Renal cortex interstitium (tissue), 11 donors: Measurements from ENCODE around the gene FBLN2. TPM values are rescaled to one million over a fixed set of nuclear protein-coding genes. Genes with fewer than 3 reads are reported as not detected.

Experiments used
- DNase-seq, 11 donors: peaks; one replicate each; pipeline ENCODE4 v3.0.0-alpha.2; 2013; ENCODE audit warnings: low read depth in 9 of 11, low spot score in 4 of 11; ENCODE audit errors: extremely low read depth in 1 of 11
- polyA plus RNA-seq, 3 donors: library from polyadenylated mRNA; unstranded; fragments of 120-200 nt; gene quantifications; one replicate each; pipeline ENCODE4 v1.2.1, GENCODE V29; 2013; ENCODE audit not compliant: insufficient read length in 3 of 3

FBLN2 gene
- polyA plus RNA-seq, 3 donors: 20.0 to 33.8 (median 23.2) TPM

DNA sequence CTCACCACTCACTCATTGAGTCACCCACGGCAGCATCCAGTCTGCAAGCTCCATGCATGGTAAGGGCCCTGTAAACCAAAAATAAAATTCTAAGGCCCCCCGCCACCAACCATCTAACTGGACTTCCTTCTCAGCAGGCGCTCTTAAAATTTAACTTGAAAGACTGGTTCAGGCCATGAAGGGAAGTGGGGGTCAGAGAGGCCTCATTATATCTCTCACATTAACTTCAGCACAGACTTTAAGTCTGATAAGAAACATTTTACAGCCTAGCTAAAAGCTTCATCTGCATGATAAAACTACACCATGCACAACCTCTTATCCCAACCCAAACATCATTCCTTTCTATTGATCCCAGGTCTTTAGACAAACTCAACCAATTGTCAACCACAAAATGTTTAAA lies 38.5 kb downstream of the FBLN2 start:
- no peak for DNase-seq

- DNase-seq: no peak
These were observed 39.3 kb downstream of the FBLN2 start for GRCh38 chr3:13588221-13588701.

- DNase-seq: no peak
These were observed 40.1 kb downstream of the FBLN2 start for GRCh38 chr3:13588993-13589392.

GRCh38 chr3:13590841-13591520 lies 42.1 kb downstream of the FBLN2 start:
- DNase-seq: no peak

- no peak for DNase-seq
These were observed 44.7 kb downstream of the FBLN2 start for GRCh38 chr3:13593615-13594014.

GRCh38 chr3:13594146-13594545 lies 45.2 kb downstream of the FBLN2 start:
- DNase-seq: no peak

- no peak for DNase-seq
These were observed 46.1 kb downstream of the FBLN2 start for GRCh38 chr3:13594991-13595421.

DNA sequence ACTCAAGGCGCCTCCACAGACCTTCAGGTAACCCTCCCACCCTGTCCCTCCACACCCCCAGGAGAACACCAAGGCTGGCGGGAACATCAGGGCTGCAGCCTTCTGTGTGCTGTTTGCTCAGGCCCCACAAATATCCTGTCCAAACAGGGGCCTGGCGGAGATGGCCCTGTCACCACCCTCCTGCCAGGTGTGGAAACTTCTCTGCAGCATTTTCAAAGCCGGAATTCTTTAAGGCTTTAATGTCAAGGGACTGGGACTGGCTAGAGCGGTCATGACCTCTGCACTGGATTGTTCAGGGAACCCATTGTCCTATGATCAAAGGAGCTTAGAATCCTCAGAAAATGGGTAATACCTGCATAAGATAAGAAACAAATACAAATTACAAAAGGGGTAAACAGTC lies 46.6 kb downstream of the FBLN2 start:
- DNase-seq: no peak

- no peak for DNase-seq
These were observed 47.7 kb downstream of the FBLN2 start for GRCh38 chr3:13596426-13597205.

GRCh38 chr3:13597661-13598060 lies 48.7 kb downstream of the FBLN2 start:
- DNase-seq: no peak

DNA sequence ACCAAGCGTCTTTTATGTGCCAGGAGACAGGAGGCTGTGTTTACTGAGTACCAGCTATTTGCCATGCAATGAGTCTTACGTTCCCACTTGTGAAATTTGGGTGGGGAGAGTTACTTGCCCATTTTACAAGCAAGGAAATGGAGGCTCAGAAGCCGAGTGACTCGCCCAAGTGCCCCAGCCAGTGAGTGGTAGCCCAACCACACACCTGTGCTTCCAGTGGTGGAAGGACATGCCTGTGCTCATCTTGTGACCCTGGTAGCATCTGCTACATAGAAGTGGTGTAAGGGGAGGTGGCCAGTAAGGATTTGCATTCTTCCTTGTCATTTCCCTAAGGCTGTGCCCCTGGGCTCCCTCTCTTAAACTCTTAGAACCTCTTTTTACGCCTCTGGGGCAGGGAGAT lies 49.3 kb downstream of the FBLN2 start:
- no peak for DNase-seq

- no peak for DNase-seq
These were observed 50.3 kb downstream of the FBLN2 start for GRCh38 chr3:13598926-13599886.

DNA sequence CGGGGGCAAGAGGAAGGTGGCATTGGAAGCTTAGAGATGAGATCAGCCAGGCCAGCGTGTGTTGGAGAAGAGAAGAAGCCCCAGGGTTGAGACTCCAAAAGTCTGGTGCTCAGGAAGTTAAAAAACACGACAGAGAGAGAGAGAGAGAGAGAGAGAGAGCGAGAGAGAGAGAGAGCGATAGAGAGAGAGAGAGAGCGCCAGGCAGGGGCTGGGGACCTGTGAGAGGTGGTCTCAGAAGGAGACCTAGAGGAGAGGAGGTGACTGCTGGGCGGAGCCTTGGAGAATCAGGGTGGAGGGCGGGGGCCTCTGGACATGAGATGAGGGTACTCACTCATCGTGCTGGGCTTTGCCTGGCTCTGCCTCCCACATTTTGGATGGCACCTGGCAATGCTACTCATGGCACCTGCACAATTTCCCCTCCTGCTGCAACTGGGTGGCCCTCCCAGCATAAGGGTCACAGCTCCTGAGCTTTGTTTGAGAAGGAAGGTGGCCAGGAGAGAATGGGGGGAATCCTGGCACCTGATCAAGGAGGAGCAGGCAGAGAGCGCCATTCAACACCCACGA lies 51.0 kb downstream of the FBLN2 start:
- DNase-seq: no peak

DNA sequence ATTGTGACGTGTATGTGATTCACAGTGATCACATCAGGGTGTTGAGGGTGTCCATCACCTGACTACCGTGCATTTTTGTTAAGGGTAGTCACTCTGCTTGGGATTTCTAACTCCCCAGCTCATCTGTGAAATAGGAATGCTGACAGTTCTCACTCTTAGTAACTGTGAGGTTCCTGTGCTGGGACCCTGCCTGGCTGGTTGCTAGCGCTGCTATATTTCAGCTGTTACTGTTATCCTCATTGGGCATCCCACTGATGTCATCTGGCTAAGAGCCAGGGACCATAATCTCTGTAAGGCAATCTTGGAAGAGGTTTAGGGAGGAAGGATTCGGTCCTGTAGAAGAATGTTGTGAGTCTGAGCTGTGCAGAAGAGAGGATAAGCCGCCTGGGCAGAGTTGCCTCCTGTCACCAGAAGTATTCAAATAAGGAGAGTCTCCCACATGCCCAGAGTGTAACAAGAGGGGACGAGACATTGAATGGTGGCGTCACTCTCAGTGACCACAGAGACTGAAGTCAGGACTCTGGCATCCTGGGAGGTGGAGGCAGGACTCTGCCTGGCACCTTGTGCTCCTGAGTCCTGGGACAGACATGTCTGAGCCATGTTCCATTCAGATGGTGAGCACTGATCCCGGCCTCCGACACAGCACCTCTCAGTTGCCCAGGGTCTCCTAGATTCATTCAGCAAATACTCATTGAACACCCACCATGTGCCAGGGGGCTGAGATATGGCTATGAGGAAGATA lies 52.2 kb downstream of the FBLN2 start:
- peak in 6 of 11 donors; percentile 9 to 28 (median 12) for DNase-seq

GRCh38 chr3:13601692-13602080 lies 52.8 kb downstream of the FBLN2 start:
- DNase-seq: no peak

DNA sequence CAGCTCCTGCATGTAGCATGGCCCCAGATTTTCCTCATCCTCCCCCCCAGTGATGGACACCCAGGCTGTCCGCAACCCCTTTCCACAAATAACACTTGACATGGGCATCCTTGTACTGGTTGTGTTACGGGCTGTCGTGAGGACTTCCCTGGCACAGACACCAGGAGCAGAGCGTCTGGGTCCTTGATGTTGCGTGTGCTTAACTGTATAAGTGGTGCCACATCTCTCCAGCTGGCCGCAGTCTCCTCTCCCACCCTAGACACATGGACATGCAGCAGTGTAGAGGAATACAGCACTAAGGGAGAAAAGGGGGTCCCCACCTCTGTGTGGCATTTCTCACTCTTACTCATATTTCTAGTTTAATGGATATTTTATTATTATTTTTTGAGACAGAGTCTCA lies 56.6 kb downstream of the FBLN2 start:
- DNase-seq: no peak

DNA sequence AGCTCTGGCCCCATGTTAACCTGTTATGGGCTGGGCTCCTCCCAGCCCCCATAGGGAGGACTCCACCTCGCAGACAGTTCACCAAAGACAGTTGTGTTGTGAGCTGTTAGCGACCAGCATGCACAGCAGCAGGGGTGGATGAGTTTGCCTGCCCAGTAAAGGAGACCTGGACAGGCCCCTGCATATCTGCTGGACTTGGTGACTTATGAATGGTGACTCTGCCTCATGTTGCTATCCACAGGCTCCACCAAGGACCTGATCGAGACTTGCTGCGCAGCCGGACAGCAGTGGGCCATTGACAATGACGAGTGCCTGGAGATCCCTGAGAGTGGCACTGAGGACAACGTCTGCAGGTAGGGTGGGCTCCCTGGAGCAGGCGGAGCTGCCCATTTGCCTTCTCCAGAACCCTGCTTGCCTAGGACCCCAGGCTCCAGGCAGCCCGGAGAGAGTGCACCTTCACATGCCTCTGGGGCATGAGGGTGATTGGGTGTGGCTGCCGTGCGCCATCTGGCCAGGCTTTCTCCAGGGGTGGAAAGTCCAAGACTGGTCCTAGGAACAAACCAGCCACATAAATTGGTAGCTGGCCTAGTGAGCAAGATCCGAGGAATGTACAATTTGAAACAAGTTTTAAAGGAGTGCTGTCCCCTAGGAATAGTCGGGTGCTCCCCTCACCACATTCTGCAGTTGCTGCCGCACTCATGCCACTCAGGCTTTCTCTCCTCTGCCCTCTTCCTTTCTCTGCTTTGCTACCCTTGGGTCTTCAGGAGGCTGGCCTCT lies 59.1 kb downstream of the FBLN2 start:
- no peak for DNase-seq
